GM18499 (cell line): ENCODE results near the gene ACKR3.

Experiments
- ATAC-seq: cut with Tn5 transposase; IDR thresholded peaks from one replicate; pipeline ENCODE4 v1.9.1; 2021; ENCODE audit warnings: moderate number of reproducible peaks; ENCODE audit not compliant: insufficient read depth, unreplicated experiment

The ACKR3 gene

GRCh38 chr2:236604575-236605344 is 35.1 kb downstream of the ACKR3 start:
- no peak for ATAC-seq

- no peak for ATAC-seq
Measured at GRCh38 chr2:236605345-236605734, 35.7 kb downstream of the ACKR3 start.

GRCh38 chr2:236606023-236606422 is 36.4 kb downstream of the ACKR3 start:
- ATAC-seq: no peak

GRCh38 chr2:236607471-236608187 is 38.0 kb downstream of the ACKR3 start:
- no peak for ATAC-seq

GRCh38 chr2:236608188-236608525 is 38.5 kb downstream of the ACKR3 start:
- ATAC-seq: no peak

GRCh38 chr2:236608710-236609109 is 39.1 kb downstream of the ACKR3 start:
- no peak for ATAC-seq

GRCh38 chr2:236610991-236611821 is 41.6 kb downstream of the ACKR3 start:
- no peak for ATAC-seq

- no peak for ATAC-seq
Measured at GRCh38 chr2:236612737-236613136, 43.1 kb downstream of the ACKR3 start.

- ATAC-seq: no peak
Measured at GRCh38 chr2:236613612-236614011, 44.0 kb downstream of the ACKR3 start.

- ATAC-seq: no peak
Measured at GRCh38 chr2:236614551-236614950, 44.9 kb downstream of the ACKR3 start.

- ATAC-seq: no peak
Measured at GRCh38 chr2:236616031-236616430, 46.4 kb downstream of the ACKR3 start.

GRCh38 chr2:236616624-236617023 is 47.0 kb downstream of the ACKR3 start:
- ATAC-seq: no peak

- no peak for ATAC-seq
Measured at GRCh38 chr2:236617221-236617737, 47.7 kb downstream of the ACKR3 start.

GRCh38 chr2:236617796-236618195 is 48.2 kb downstream of the ACKR3 start:
- no peak for ATAC-seq

- no peak for ATAC-seq
Measured at GRCh38 chr2:236618370-236618769, 48.7 kb downstream of the ACKR3 start.

- ATAC-seq: no peak
Measured at GRCh38 chr2:236619910-236620612, 50.4 kb downstream of the ACKR3 start.

- no peak for ATAC-seq
Measured at GRCh38 chr2:236621786-236622185, 52.2 kb downstream of the ACKR3 start.

GRCh38 chr2:236622201-236622600 is 52.6 kb downstream of the ACKR3 start:
- ATAC-seq: no peak

- ATAC-seq: no peak
Measured at GRCh38 chr2:236622660-236623059, 53.0 kb downstream of the ACKR3 start.

- ATAC-seq: no peak
Measured at GRCh38 chr2:236623816-236624215, 54.2 kb downstream of the ACKR3 start.
